Activated naive CD8-positive, alpha-beta T cell treated with anti-CD3 and anti-CD28 coated beads, Interleukin-2, amount 50 U/mL, for 24 hours (primary cell): ENCODE results near the gene TMEM221.

Experiments used
- ATAC-seq: fragments of 150-1000 bp; cut with Tn5 transposase; one replicate; pipeline ENCODE4 v1.10.0; 2021
- DNase-seq: peaks from one replicate; pipeline ENCODE4 v3.0.0; 2021
- H3K27ac Mint-ChIP-seq: one replicate; pipeline ENCODE4 v1.8.0; 2021; ENCODE audit warnings: mild to moderate bottlenecking, mixed read lengths
- H3K27me3 Mint-ChIP-seq: one replicate; pipeline ENCODE4 v1.8.0; 2021; ENCODE audit warnings: mixed read lengths
- H3K36me3 Mint-ChIP-seq: one replicate; pipeline ENCODE4 v1.8.0; 2021; ENCODE audit warnings: low read depth, mixed read lengths
- H3K4me1 Mint-ChIP-seq: one replicate; pipeline ENCODE4 v1.8.0; 2021; ENCODE audit warnings: mixed read lengths
- H3K4me3 Mint-ChIP-seq: one replicate; pipeline ENCODE4 v1.8.0; 2021; ENCODE audit warnings: mild to moderate bottlenecking, moderate library complexity, mixed read lengths
- H3K9me3 Mint-ChIP-seq: one replicate; pipeline ENCODE4 v1.8.0; 2021; ENCODE audit warnings: mixed read lengths

The TMEM221 gene

GRCh38 chr19:17390665-17391370 lies 57.6 kb downstream of the TMEM221 start:
- H3K4me1 Mint-ChIP-seq: peaks cover 27% of the 10 kb centered on the region
- peaks cover 3% of the 10 kb centered on the region for H3K27me3 Mint-ChIP-seq
- ATAC-seq (peak; percentile 97), DNase-seq (peak; percentile 95)
- peak overlapping the region; percentile 81 for H3K4me3 Mint-ChIP-seq
- H3K9me3 Mint-ChIP-seq: no peaks in the 10 kb centered on the region
- no peaks in the 10 kb centered on the region for H3K36me3 Mint-ChIP-seq
- peak overlapping the region; percentile 56 for H3K27ac Mint-ChIP-seq

- H3K4me1 Mint-ChIP-seq: peaks cover 24% of the 10 kb centered on the region
- no peak for ATAC-seq
- no peaks in the 10 kb centered on the region for H3K36me3 Mint-ChIP-seq
- H3K27ac Mint-ChIP-seq: no peak overlapping the region
- H3K27me3 Mint-ChIP-seq: peaks cover 3% of the 10 kb centered on the region
- peak overlapping the region; percentile 81 for H3K4me3 Mint-ChIP-seq
- no peak for DNase-seq
- no peaks in the 10 kb centered on the region for H3K9me3 Mint-ChIP-seq
Measured at GRCh38 chr19:17389957-17390664, 58.4 kb downstream of the TMEM221 start.

- no peak for ATAC-seq
Measured at GRCh38 chr19:17389288-17389687, 59.2 kb downstream of the TMEM221 start.

GRCh38 chr19:17385878-17386611 lies 62.4 kb downstream of the TMEM221 start:
- H3K4me3 Mint-ChIP-seq: no peak overlapping the region
- peak; percentile 23 for ATAC-seq

More at GRCh38 chr19:17389288-17389687, 59.2 kb downstream of the TMEM221 start:
- no peak overlapping the region for H3K27ac Mint-ChIP-seq
- no peak for DNase-seq
- H3K27me3 Mint-ChIP-seq: peaks cover 3% of the 10 kb centered on the region
- no peaks in the 10 kb centered on the region for H3K36me3 Mint-ChIP-seq
- H3K9me3 Mint-ChIP-seq: no peaks in the 10 kb centered on the region
- H3K4me3 Mint-ChIP-seq: no peak overlapping the region
- peaks cover 18% of the 10 kb centered on the region for H3K4me1 Mint-ChIP-seq

More at GRCh38 chr19:17385878-17386611, 62.4 kb downstream of the TMEM221 start:
- Mint-ChIP-seq H3K9me3 (no peaks in the 10 kb centered on the region), H3K4me1 (peaks cover 16% of the 10 kb centered on the region), H3K27me3 (peaks cover 3% of the 10 kb centered on the region), H3K27ac (no peak overlapping the region), H3K36me3 (no peaks in the 10 kb centered on the region)
- peak; percentile 75 for DNase-seq
